Central memory CD8-positive, alpha-beta T cell (primary cell): ENCODE results near the gene OR8S1.

Experiments used
- ATAC-seq: fragments of 150-1000 bp; cut with Tn5 transposase; replicated peaks from 2 replicates; pipeline ENCODE4 v1.10.0; 2022; ENCODE audit warnings: mild to moderate bottlenecking, moderate FRiP score, moderate number of reproducible peaks; ENCODE audit not compliant: poor library complexity, severe bottlenecking; ENCODE audit errors: extremely low read depth
- DNase-seq, 2 donors: peaks; one replicate each; pipeline ENCODE4 v3.0.0; 2021; ENCODE audit warnings: low spot score in 2 of 2
- H3K27ac Mint-ChIP-seq: one replicate; pipeline ENCODE4 v1.8.0; 2022; ENCODE audit warnings: low read depth, mild to moderate bottlenecking, moderate library complexity, mixed read lengths
- H3K27me3 Mint-ChIP-seq: one replicate; pipeline ENCODE4 v1.8.0; 2022; ENCODE audit warnings: mixed read lengths
- H3K36me3 Mint-ChIP-seq: one replicate; pipeline ENCODE4 v1.8.0; 2022; ENCODE audit warnings: mild to moderate bottlenecking, moderate library complexity, mixed read lengths; ENCODE audit not compliant: insufficient read depth
- H3K4me1 Mint-ChIP-seq: one replicate; pipeline ENCODE4 v1.8.0; 2022; ENCODE audit warnings: mixed read lengths
- H3K4me3 Mint-ChIP-seq: one replicate; pipeline ENCODE4 v1.8.0; 2022; ENCODE audit warnings: mild to moderate bottlenecking, moderate library complexity, mixed read lengths
- H3K9me3 Mint-ChIP-seq: one replicate; pipeline ENCODE4 v1.8.0; 2022; ENCODE audit warnings: mixed read lengths

The OR8S1 gene

GRCh38 chr12:48572326-48572725 is 46.9 kb downstream of the OR8S1 start:
- no peak overlapping the region for H3K27ac Mint-ChIP-seq
- no peak for DNase-seq
- peaks cover 72% of the 10 kb centered on the region for H3K27me3 Mint-ChIP-seq
- H3K4me3 Mint-ChIP-seq, result no peak overlapping the region
- ATAC-seq, result no peak
- no peaks in the 10 kb centered on the region for H3K9me3 Mint-ChIP-seq
- H3K4me1 Mint-ChIP-seq, result no peaks in the 10 kb centered on the region
- H3K36me3 Mint-ChIP-seq, result peaks cover 1% of the 10 kb centered on the region
